Spinal cord (tissue), 10 donors: Measurements from ENCODE around the gene ST14. TPM values are rescaled to one million over a fixed set of nuclear protein-coding genes. Genes with fewer than 3 reads are reported as not detected.
"Not testable (repeated sequence)": the region's sequence is repeated elsewhere in the genome, so short reads cannot be mapped to it uniquely, and the experiment has no call there.

ENCODE experiments used
- DNase-seq, 6 donors: peaks; one replicate each; pipeline versions ENCODE4 v3.0.0 to v3.0.0-alpha.2; 2013 to 2015; ENCODE audit warnings: low spot score in 6 of 6, low read depth in 4 of 6
- H3K27ac ChIP-seq: one replicate; pipeline ENCODE4 v1.5.1; 2013; ENCODE audit warnings: low read depth, low read length, control low read depth
- H3K27me3 ChIP-seq: one replicate; pipeline ENCODE4 v1.6.1; 2013; ENCODE audit warnings: low read length; ENCODE audit not compliant: control insufficient read depth, insufficient read depth
- H3K36me3 ChIP-seq: one replicate; pipeline ENCODE4 v1.6.1; 2013; ENCODE audit warnings: low read length; ENCODE audit not compliant: control insufficient read depth, insufficient read depth
- H3K4me1 ChIP-seq: one replicate; pipeline ENCODE4 v1.6.1; 2013; ENCODE audit warnings: low read length; ENCODE audit not compliant: control insufficient read depth, insufficient read depth
- H3K4me3 ChIP-seq: one replicate; pipeline ENCODE4 v1.5.1; 2013; ENCODE audit warnings: low read depth, low read length, control low read depth
- H3K9me3 ChIP-seq: one replicate; pipeline ENCODE4 v1.6.1; 2013; ENCODE audit warnings: low read length; ENCODE audit not compliant: control insufficient read depth, insufficient read depth
- WGBS: methylation state at CpG from one replicate; pipeline ENCODE4 v1.1.5; 2013; ENCODE audit warnings: missing lambda C conversion rate; ENCODE audit not compliant: insufficient coverage; 5-methylcytosine and 5-hydroxymethylcytosine counted together
- polyA plus RNA-seq, 2 donors: library from polyadenylated mRNA; unstranded; fragments of 120-200 nt; gene quantifications; one replicate each; pipeline ENCODE4 v1.2.1, GENCODE V29; 2013; ENCODE audit not compliant: insufficient read length in 2 of 2
- total RNA-seq, 2 donors: library from RNA; depleted of rRNA in 1 of 2; stranded (reverse); fragments of 120-200 nt in 1 of 2; fragments of >200 nt in 1 of 2; gene quantifications; one replicate each; pipeline versions ENCODE4 v1.2.3 to v1.2.4, GENCODE V29; 2013 to 2014
- donor health status: healthy.

The ST14 gene
- total and polyA plus RNA-seq, 4 donors = 0.89 to 2.8 (median 1.3) TPM

DNA sequence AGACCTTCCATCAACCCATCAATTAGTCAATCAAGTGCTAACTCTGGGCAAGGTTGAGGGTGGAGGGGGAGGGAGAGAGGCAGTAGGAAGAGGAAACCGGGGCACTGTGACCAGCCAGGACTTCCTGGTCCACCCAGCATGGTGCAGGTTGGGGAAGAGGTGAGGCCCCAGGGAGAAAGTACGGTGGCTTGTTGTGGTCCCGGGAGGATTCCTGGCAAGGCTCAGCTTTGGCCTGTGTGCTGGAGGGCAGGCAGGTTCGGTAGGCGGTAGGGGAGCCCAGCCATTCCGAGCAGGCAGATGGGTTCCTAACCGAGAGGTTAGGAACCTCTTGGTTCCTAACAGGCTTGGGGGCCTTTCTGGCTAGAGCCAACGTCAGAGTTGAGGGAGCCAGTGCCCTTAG, 10.8 kb downstream of the ST14 start:
- Histone ChIP-seq H3K27ac (no peak overlapping the region), H3K27me3 (no peaks in the 10 kb centered on the region), H3K4me1 (no peaks in the 10 kb centered on the region), H3K4me3 (no peak overlapping the region), H3K9me3 (peaks cover 3% of the 10 kb centered on the region), H3K36me3 (no peaks in the 10 kb centered on the region)
- DNase-seq = no peak
- WGBS = 73% methylated on average over 8 of the region's 8 CpGs

DNA sequence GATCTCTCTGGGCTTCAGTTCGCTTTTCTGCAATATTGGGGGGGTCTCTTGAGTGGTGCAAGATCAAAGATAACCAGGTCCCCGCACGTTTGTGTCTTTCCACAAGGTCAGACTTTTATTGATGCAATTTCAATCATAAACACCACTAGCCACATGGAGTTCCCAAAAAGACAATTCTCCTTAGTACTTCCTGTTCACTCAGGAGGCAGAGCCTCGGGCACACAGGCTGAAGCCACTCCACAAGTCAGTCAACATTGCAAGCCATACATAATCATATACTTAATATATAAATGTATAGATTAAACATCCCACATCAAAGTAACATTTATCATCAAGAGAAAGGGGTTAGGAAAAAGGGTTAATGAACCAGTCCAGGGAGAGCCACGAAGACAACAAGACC, 12.0 kb downstream of the ST14 start:
- no peaks in the 10 kb centered on the region for H3K27me3 ChIP-seq
- no peak overlapping the region for H3K4me3 ChIP-seq
- H3K9me3 ChIP-seq = peaks cover 3% of the 10 kb centered on the region
- H3K36me3 ChIP-seq = no peaks in the 10 kb centered on the region
- H3K27ac ChIP-seq = no peak overlapping the region
- H3K4me1 ChIP-seq = no peaks in the 10 kb centered on the region
- WGBS = 38% methylated on average over 1 of the region's 5 CpGs
- DNase-seq = no peak

DNA sequence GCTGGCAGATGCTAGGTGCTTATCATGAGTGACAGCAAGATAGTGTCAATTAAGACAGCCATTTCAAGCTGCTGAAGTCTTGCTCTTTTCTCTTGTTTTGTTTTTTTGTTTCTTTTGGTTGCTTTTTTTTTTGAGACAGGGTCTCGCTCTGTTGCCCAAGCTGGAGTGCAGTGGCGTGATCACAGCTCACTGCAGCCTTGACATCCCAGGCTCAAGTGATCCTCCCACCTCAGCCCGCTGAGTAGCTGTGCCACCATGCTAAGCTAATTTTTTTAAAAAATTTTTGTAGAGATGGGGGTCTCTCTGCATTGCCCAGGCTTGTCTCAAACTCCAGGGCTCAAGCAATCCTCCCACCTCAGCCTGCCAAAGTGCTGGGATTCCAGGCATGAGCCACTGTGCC, 12.4 kb downstream of the ST14 start:
- not testable (repeated sequence) for H3K27ac ChIP-seq, DNase-seq
- WGBS = no CpG with 5 or more reads among the region's 3 CpGs

DNA sequence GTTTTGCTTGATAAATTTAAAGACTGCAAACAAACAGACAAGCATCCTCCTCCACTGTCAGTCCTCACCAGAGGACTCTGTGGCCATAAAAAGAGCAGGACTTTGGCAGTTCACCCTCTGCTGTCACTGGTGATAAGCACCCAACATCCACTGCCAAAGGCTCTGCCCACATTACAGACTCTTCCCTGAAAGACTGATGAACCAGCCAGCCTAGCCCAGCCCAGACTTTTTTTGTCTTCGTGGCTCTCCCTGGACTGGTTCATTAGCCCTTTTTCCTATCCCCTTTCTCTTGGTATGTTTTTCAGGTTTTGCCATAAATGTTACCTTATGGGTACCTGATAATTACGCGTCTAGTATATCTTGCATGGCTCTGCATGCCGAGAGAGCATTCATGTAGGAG, 15.1 kb downstream of the ST14 start:
- no peak for DNase-seq
- WGBS = 100% methylated on average over 1 of the region's 4 CpGs
- Histone ChIP-seq H3K36me3 (no peaks in the 10 kb centered on the region), H3K4me1 (peaks cover 13% of the 10 kb centered on the region), H3K9me3 (peaks cover 3% of the 10 kb centered on the region), H3K4me3 (no peak overlapping the region), H3K27ac (no peak overlapping the region), H3K27me3 (no peaks in the 10 kb centered on the region)

More for the DNA sequence above, 12.4 kb downstream of the ST14 start:
- H3K36me3 ChIP-seq, H3K4me1 ChIP-seq, H3K9me3 ChIP-seq, H3K4me3 ChIP-seq, H3K27me3 ChIP-seq: not testable (repeated sequence)

DNA sequence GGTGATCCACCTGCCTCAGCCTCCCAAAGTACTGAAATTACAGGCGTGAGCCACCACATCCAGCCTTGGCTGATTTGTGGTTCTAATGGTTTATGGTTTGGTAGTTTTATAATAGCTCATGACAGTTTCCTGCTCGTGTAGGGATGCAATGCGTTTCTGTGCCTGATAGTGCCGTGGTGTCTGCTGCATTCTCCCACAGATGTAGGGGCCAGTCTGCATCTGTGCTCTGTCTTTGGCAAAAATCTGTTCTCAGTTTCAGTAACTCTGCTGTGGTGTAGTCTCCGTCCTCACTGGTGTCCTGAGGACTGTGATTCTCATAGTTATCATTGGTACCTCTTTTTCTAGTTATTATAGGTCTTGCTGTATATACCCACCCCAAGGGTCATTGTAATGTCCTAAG, 16.3 kb downstream of the ST14 start:
- Histone ChIP-seq H3K4me3 (no peak overlapping the region), H3K27ac (no peak overlapping the region), H3K4me1 (peaks cover 18% of the 10 kb centered on the region), H3K27me3 (no peaks in the 10 kb centered on the region), H3K9me3 (peaks cover 3% of the 10 kb centered on the region), H3K36me3 (no peaks in the 10 kb centered on the region)
- WGBS = 100% methylated on average over 3 of the region's 5 CpGs
- no peak for DNase-seq

DNA sequence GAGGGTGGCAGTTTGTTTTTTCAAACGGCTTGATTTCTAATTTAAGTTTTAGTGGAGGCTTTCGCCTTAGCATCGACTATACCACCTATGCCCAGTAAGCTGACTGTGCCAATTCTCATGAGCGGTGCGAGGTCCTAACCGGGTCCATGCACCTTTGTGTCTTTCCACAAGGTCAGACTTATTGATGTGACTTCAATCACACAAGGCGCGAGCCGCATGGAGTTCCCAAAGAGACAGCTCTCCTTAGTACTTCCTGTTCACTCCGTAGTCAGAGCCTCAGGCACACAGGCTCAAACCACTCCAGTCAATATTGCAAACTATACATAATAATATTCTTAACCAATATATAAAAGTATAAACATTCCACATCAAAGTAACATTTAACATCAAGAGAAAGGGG, 18.2 kb downstream of the ST14 start:
- Histone ChIP-seq H3K9me3 (peaks cover 3% of the 10 kb centered on the region), H3K27me3 (no peaks in the 10 kb centered on the region), H3K4me3 (no peak overlapping the region), H3K36me3 (no peaks in the 10 kb centered on the region), H3K27ac (no peak overlapping the region), H3K4me1 (peaks cover 18% of the 10 kb centered on the region)
- 100% methylated on average over 5 of the region's 10 CpGs for WGBS
- DNase-seq = no peak

DNA sequence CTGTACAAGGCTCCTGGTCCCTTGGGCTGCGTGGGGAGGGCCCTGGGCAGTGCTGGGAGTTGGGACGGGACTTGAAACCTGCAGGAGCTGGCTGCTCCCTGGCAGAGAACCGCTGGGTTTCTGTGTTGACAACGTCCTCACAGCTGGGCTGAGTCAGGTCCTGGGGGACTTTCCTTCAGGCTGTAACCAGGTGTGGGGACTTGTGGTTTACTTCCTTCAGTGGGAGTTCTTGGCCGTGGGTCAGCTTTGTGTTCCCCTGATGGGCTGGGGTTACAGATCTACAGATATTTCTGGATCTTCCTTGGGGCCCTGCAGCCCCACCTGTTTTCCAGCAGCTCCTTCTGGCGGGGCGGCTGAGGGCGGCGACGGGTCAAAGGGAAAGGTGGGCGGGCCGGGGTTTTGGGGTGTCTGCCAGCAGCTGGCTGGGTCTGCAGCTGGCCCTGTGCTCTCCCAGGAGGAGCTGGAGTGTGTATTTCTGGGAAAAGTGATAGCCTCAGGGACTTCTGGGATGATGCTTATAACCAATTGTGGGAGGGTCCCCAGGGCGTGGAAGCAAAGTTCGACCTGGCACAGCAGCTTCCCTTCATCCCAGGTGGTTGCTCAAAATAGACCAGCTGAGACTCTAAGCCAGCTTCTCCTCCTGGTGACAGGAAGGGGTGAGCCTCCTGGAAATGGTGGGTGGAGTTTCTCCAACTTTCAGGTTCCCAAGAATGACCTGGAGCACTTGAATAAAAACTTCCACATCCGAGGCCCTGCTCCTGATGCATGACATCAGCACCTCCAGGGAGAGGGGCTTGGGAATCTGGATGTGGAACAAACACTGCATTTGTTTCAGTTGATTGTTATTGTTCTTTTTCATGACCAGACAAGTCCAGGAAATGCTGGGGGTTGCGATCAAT, 19.1 kb downstream of the ST14 start:
- peak in 1 of 6 donors; percentile 33 for DNase-seq
- Histone ChIP-seq H3K9me3 (peaks cover 3% of the 10 kb centered on the region), H3K4me3 (no peak overlapping the region), H3K4me1 (peaks cover 18% of the 10 kb centered on the region), H3K27ac (no peak overlapping the region), H3K36me3 (no peaks in the 10 kb centered on the region), H3K27me3 (no peaks in the 10 kb centered on the region)
- WGBS = 79% methylated on average over 15 of the region's 16 CpGs

DNA sequence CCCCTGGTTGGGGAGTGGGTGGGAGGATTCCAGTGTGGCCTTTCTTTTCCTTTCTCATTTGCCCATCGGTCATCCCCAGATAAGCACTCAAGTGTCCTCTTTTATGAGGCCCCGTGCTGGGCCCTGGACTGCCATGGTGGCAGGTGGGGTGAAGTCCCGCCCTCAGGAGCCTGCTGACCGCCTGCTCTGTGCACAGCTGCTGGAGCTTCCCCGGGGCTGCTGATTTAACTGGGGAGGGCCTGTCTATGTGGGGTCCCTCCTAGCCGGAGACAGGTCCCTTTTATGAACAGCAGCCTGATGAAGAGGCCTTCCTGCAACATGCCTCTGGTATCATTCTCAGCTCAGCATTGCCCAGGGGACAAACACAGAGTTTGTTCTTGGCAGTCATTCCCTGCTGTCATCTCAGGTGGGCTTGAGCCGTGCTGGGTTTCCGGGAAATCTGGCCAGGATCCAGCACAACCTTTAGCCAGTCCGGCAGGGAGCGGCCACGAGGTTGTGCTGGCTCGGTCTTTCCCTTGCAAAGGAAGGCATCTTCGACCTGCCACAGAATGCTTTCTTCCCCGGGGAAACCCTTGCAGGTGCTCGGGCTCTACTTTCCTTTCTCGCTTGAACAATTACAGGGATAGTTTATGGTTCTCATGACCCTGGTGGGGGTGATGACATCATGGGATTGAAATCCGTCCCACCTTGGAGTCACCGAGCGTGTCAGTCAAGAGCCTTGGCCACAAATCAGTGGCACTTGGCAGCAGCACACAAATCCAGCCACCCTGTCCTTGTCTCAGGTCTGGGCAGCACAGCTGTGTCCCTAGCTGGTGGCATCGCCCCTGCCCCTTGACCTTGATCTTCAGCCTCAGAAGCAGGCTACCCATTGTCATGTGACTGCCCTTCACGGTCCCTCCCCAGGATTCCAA, 20.1 kb downstream of the ST14 start:
- Histone ChIP-seq H3K27me3 (no peaks in the 10 kb centered on the region), H3K4me3 (no peak overlapping the region), H3K27ac (no peak overlapping the region), H3K36me3 (no peaks in the 10 kb centered on the region), H3K9me3 (peaks cover 3% of the 10 kb centered on the region), H3K4me1 (peaks cover 18% of the 10 kb centered on the region)
- no peak for DNase-seq
- 71% methylated on average over 20 of the region's 21 CpGs for WGBS

DNA sequence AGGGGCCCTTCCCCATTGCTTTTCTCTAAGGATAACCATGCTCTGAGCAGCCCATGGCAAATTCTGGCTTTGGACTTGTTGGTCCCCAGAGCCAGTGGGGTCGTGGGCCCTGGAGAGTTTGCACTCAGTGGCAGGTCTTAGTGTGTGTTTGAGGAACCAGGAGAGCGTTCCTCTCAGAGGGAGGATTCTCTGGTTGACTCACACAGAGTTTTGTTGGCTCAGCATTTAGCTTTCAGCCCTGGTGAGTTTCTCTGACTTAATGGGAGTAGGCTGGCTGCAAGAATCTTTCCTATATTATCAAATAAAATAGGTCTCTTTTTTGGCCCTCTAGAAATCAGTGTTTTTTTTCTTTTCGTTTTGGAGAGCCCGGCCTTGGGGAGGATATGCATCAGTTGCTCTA, 20.9 kb downstream of the ST14 start:
- H3K4me1 ChIP-seq = peaks cover 18% of the 10 kb centered on the region
- no peak for DNase-seq
- H3K36me3 ChIP-seq = no peaks in the 10 kb centered on the region
- H3K27me3 ChIP-seq = no peaks in the 10 kb centered on the region
- no peak overlapping the region for H3K4me3 ChIP-seq
- no peaks in the 10 kb centered on the region for H3K9me3 ChIP-seq
- WGBS = 86% methylated on average over 2 of the region's 4 CpGs
- H3K27ac ChIP-seq = no peak overlapping the region
